GM23338 (cell line): Measurements from ENCODE around the gene SLC52A3. TPM values are rescaled to one million over a fixed set of nuclear protein-coding genes. Genes with fewer than 3 reads are reported as not detected.
"Not testable (repeated sequence)": the region's sequence is repeated elsewhere in the genome, so short reads cannot be mapped to it uniquely, and the experiment has no call there.

Experiments
- ATAC-seq: fragments of 200-7000 bp; cut with Tn5 transposase; 3 replicates; pipeline ENCODE4 v1.9.1; 2020
- DNase-seq: peaks from one replicate; pipeline ENCODE4 v3.0.0-alpha.2; 2015; ENCODE audit warnings: low spot score
- H2AFZ ChIP-seq: fragments of 200-600 bp; sonication (generic); 2 replicates; pipeline ENCODE4 v1.8.0; 2016; ENCODE audit warnings: antibody characterized with exemption, mild to moderate bottlenecking, moderate library complexity
- H3F3A ChIP-seq: fragments of 200-600 bp; sonication (generic); replicated peaks from 2 replicates; pipeline ENCODE4 v1.8.0; 2017; ENCODE audit warnings: antibody characterized with exemption, mixed run types, low read depth
- H3K27ac ChIP-seq: fragments of 200-600 bp; sonication (generic); 2 replicates; pipeline ENCODE4 v1.6.1; 2016; ENCODE audit warnings: low read depth
- H3K27me3 ChIP-seq: fragments of 200-600 bp; sonication (generic); 2 replicates; pipeline ENCODE4 v1.8.0; 2016; ENCODE audit warnings: mild to moderate bottlenecking, mixed run types, moderate library complexity; ENCODE audit not compliant: insufficient read depth
- H3K36me3 ChIP-seq: fragments of 200-600 bp; sonication (generic); 2 replicates; pipeline ENCODE4 v1.8.0; 2016; ENCODE audit warnings: mild to moderate bottlenecking; ENCODE audit not compliant: insufficient read depth
- H3K4me1 ChIP-seq: fragments of 200-600 bp; sonication (generic); 2 replicates; pipeline ENCODE4 v1.8.0; 2016; ENCODE audit warnings: mild to moderate bottlenecking, moderate library complexity; ENCODE audit not compliant: insufficient read depth
- H3K4me2 ChIP-seq: fragments of 200-600 bp; sonication (generic); 2 replicates; pipeline ENCODE4 v1.7.1; 2017; ENCODE audit warnings: mixed run types
- H3K4me3 ChIP-seq: fragments of 200-600 bp; sonication (generic); 2 replicates; pipeline ENCODE4 v1.6.1; 2016; ENCODE audit warnings: mixed run types
- H3K79me2 ChIP-seq: fragments of 200-600 bp; sonication (generic); replicated peaks from 2 replicates; pipeline ENCODE4 v1.8.0; 2017; ENCODE audit warnings: mild to moderate bottlenecking; ENCODE audit not compliant: insufficient read depth
- H3K9me2 ChIP-seq: fragments of 200-600 bp; sonication (generic); 2 replicates; pipeline ENCODE4 v1.8.0; 2017; ENCODE audit not compliant: insufficient read depth
- H4K20me1 ChIP-seq: fragments of 200-600 bp; sonication (generic); replicated peaks from 2 replicates; pipeline ENCODE4 v1.8.0; 2017; ENCODE audit warnings: mild to moderate bottlenecking; ENCODE audit not compliant: insufficient read depth
- H3K27ac Mint-ChIP-seq: 2 replicates; pipeline ENCODE4 v1.8.0; 2020; ENCODE audit warnings: inconsistent platforms, mild to moderate bottlenecking, moderate library complexity, mixed read lengths
- H3K27me3 Mint-ChIP-seq: 3 replicates; pipeline ENCODE4 v1.8.0; 2022; ENCODE audit warnings: low read depth, mild to moderate bottlenecking, moderate library complexity, mixed read lengths, inconsistent platforms; ENCODE audit not compliant: insufficient read depth, poor library complexity
- H3K36me3 Mint-ChIP-seq: 3 replicates; pipeline ENCODE4 v1.8.0; 2021; ENCODE audit warnings: low read depth, mild to moderate bottlenecking, inconsistent platforms, moderate library complexity, mixed read lengths
- H3K4me1 Mint-ChIP-seq: 3 replicates; pipeline ENCODE4 v1.8.0; 2020; ENCODE audit warnings: mild to moderate bottlenecking, inconsistent platforms, mixed read lengths
- H3K4me3 Mint-ChIP-seq: 3 replicates; pipeline ENCODE4 v1.8.0; 2021; ENCODE audit warnings: moderate library complexity, mild to moderate bottlenecking, inconsistent platforms, mixed read lengths
- H3K9me3 Mint-ChIP-seq: 3 replicates; pipeline ENCODE4 v1.8.0; 2020; ENCODE audit warnings: moderate library complexity, mild to moderate bottlenecking, inconsistent platforms, mixed read lengths
- CREB1 ChIP-seq: fragments of 250-450 bp; sonication (Bioruptor Pico); IDR thresholded peaks from 2 replicates; pipeline ENCODE4 v1.5.0; 2020; ENCODE audit warnings: low read depth, mild to moderate bottlenecking, moderate library complexity
- CTCF ChIP-seq, 2 experiments: fragments of 200-600 bp in 1 of 2; sonication (generic) in 1 of 2; conservative IDR thresholded peaks; 2 replicates each; pipeline versions ENCODE4 v1.5.1 to v1.6.1; 2016 to 2017; ENCODE audit warnings: antibody characterized with exemption in 2 of 2, low read depth in 2 of 2, mild to moderate bottlenecking in 2 of 2, moderate library complexity in 1 of 2
- ETS1 ChIP-seq: IDR thresholded peaks from 2 replicates; pipeline ENCODE4 v1.6.1; 2016; ENCODE audit warnings: antibody characterized with exemption
- EZH2 ChIP-seq: fragments of 200-600 bp; sonication (generic); IDR thresholded peaks from one replicate; pipeline ENCODE4 v1.8.0; 2017; ENCODE audit warnings: antibody characterized with exemption, mild to moderate bottlenecking, low read depth; ENCODE audit not compliant: unreplicated experiment
- EZH2phosphoT487 ChIP-seq: fragments of 200-600 bp; sonication (generic); IDR thresholded peaks from one replicate; pipeline ENCODE4 v1.8.1; 2018; ENCODE audit warnings: antibody characterized with exemption; ENCODE audit not compliant: unreplicated experiment
- JUNB ChIP-seq: IDR thresholded peaks from one replicate; pipeline ENCODE4 v1.6.1; 2016; ENCODE audit warnings: antibody characterized with exemption; ENCODE audit not compliant: unreplicated experiment
- NANOG ChIP-seq: IDR thresholded peaks from 2 replicates; pipeline ENCODE4 v1.6.1; 2016; ENCODE audit warnings: antibody characterized with exemption, borderline replicate concordance
- POLR2AphosphoS5 ChIP-seq: IDR thresholded peaks from 2 replicates; pipeline ENCODE4 v1.6.1; 2016; ENCODE audit warnings: antibody characterized with exemption, low read depth
- STAT1 ChIP-seq: IDR thresholded peaks from one replicate; pipeline ENCODE4 v1.6.1; 2016; ENCODE audit warnings: antibody characterized with exemption; ENCODE audit not compliant: unreplicated experiment
- ZNF462 ChIP-seq: fragments of 250-450 bp; sonication (Bioruptor Pico); IDR thresholded peaks from 2 replicates; pipeline ENCODE4 v1.5.0; 2020; ENCODE audit warnings: mild to moderate bottlenecking, moderate library complexity
- polyA plus RNA-seq: library from polyadenylated mRNA; unstranded; fragments of >200 nt; fragmentation: Nextera tagmentation; extraction: Ambion mirVana; gene quantifications from 2 replicates; pipeline ENCODE4 v1.2.1, GENCODE V29; 2016
- total RNA-seq: library from RNA; depleted of rRNA; stranded (reverse); fragments of >200 nt; shearing (Covaris generic); gene quantifications from 2 replicates; pipeline ENCODE4 v1.2.3, GENCODE V29; 2014

The SLC52A3 gene
- total and polyA plus RNA-seq, 2 experiments from 2014 or later = 2.3 to 4.5 TPM

GRCh38 chr20:801678-802077 lies 33.4 kb upstream of the SLC52A3 start:
- Histone ChIP-seq H3K27ac (no peak overlapping the region), H3K4me3 (no peak overlapping the region), H3K4me1 (no peaks in the 10 kb centered on the region), H3K4me2 (no peak overlapping the region), H3K79me2 (no peaks in the 10 kb centered on the region), H3K27me3 (no peaks in the 10 kb centered on the region), H3K36me3 (peaks cover 16% of the 10 kb centered on the region), H3F3A (no peaks in the 10 kb centered on the region), H4K20me1 (no peaks in the 10 kb centered on the region), H3K9me2 (no peaks in the 10 kb centered on the region), H2AFZ (no peak overlapping the region)
- H3K27ac Mint-ChIP-seq = no peak overlapping the region
- TF ChIP-seq NANOG (no peak), CREB1 (CRISPR knock-in tag) (no peak), ETS1 (no peak), EZH2 (no peak), CTCF (conservative IDR thresholded peaks at IDR 0.05; ENCODE audit: low read depth in 2 of 2) (no peak), ZNF462 (CRISPR knock-in tag) (no peak), EZH2phosphoT487 (no peak), STAT1 (no peak), POLR2AphosphoS5 (no peak), JUNB (no peak)
- H3K4me3 Mint-ChIP-seq = no peak overlapping the region
- no peaks in the 10 kb centered on the region for H3K4me1 Mint-ChIP-seq
- peaks cover 3% of the 10 kb centered on the region for H3K27me3 Mint-ChIP-seq
- H3K36me3 Mint-ChIP-seq = peaks cover 15% of the 10 kb centered on the region; the same call in 2 of the 3 replicates
- ATAC-seq = no peak
- DNase-seq = no peak
- peaks cover 67% of the 10 kb centered on the region for H3K9me3 Mint-ChIP-seq

- not testable (repeated sequence) for H3K27ac Mint-ChIP-seq, DNase-seq, H3K4me3 Mint-ChIP-seq, H3K4me2 ChIP-seq, H3K36me3 ChIP-seq, H3K4me1 Mint-ChIP-seq, H3K27me3 Mint-ChIP-seq, H3K27me3 ChIP-seq, H3F3A ChIP-seq, H3K79me2 ChIP-seq, H3K27ac ChIP-seq, H4K20me1 ChIP-seq, H3K9me2 ChIP-seq, H3K4me3 ChIP-seq, H3K4me1 ChIP-seq, ATAC-seq, H2AFZ ChIP-seq
- Mint-ChIP-seq H3K36me3 (peaks cover 12% of the 10 kb centered on the region; the same call in 1 of the 3 replicates), H3K9me3 (peaks cover 55% of the 10 kb centered on the region)
Observed at GRCh38 chr20:800026-800425, 31.7 kb upstream of the SLC52A3 start.

GRCh38 chr20:798746-799145 lies 30.4 kb upstream of the SLC52A3 start:
- not testable (repeated sequence) for H3K36me3 Mint-ChIP-seq, H2AFZ ChIP-seq, H3K27ac Mint-ChIP-seq, H3K9me2 ChIP-seq, H3K36me3 ChIP-seq, H4K20me1 ChIP-seq, H3K27me3 ChIP-seq, H3K4me2 ChIP-seq, H3K79me2 ChIP-seq, H3K4me3 ChIP-seq, DNase-seq, ATAC-seq, H3K4me3 Mint-ChIP-seq, H3K4me1 Mint-ChIP-seq, H3K4me1 ChIP-seq, H3F3A ChIP-seq, H3K27me3 Mint-ChIP-seq, H3K27ac ChIP-seq
- peaks cover 55% of the 10 kb centered on the region for H3K9me3 Mint-ChIP-seq
